Tibial nerve (tissue), 4 donors: ENCODE data around the gene ARRB1. TPM values are rescaled to one million over a fixed set of nuclear protein-coding genes. Genes with fewer than 3 reads are reported as not detected.
"Not testable (repeated sequence)": the region's sequence is repeated elsewhere in the genome, so short reads cannot be mapped to it uniquely, and the experiment has no call there.

ENCODE experiments used
- DNase-seq, 2 donors: peaks; one replicate each; pipeline ENCODE4 v3.0.0-alpha.2; 2019; ENCODE audit warnings: low spot score in 2 of 2
- H3K27ac ChIP-seq, 4 donors: fragments of 200-600 bp; sonication (generic) in 3 of 4; one replicate each; pipeline ENCODE4 v1.5.1; 2017 to 2019; ENCODE audit warnings: mild to moderate bottlenecking in 1 of 4
- H3K27me3 ChIP-seq, 2 donors: fragments of 200-600 bp; sonication (generic) in 1 of 2; one replicate each; pipeline versions ENCODE4 v1.5.1 to v1.6.0; 2017 to 2019
- H3K36me3 ChIP-seq, 3 donors: fragments of 200-600 bp; sonication (generic); one replicate each; pipeline ENCODE4 v1.5.1; 2018 to 2019
- H3K4me1 ChIP-seq, 4 donors: fragments of 200-600 bp; sonication (generic) in 3 of 4; one replicate each; pipeline ENCODE4 v1.5.1; 2017 to 2019
- H3K4me3 ChIP-seq, 4 donors: fragments of 200-600 bp; sonication (generic) in 3 of 4; one replicate each; pipeline ENCODE4 v1.5.1; 2017 to 2019; ENCODE audit warnings: mild to moderate bottlenecking in 1 of 4, moderate library complexity in 1 of 4
- H3K9me3 ChIP-seq, 4 donors: fragments of 200-600 bp; sonication (generic) in 3 of 4; one replicate each; pipeline ENCODE4 v1.5.1; 2017 to 2019
- EP300 ChIP-seq, 2 donors: sonication (generic); formaldehyde crosslinking; IDR thresholded peaks; one replicate each; pipeline ENCODE4 v1.6.1; 2017; ENCODE audit warnings: antibody characterized with exemption in 2 of 2, mild to moderate bottlenecking in 1 of 2
- POLR2A ChIP-seq, 2 donors: fragments of 450-650 bp; IDR thresholded peaks; one replicate each; pipeline ENCODE4 v1.6.1; 2017; ENCODE audit warnings: antibody characterized with exemption in 2 of 2, mild to moderate bottlenecking in 2 of 2, moderate library complexity in 2 of 2
- WGBS, 2 donors: methylation state at CpG; one replicate each; pipeline ENCODE4 v1.1.5; 2018; 5-methylcytosine and 5-hydroxymethylcytosine counted together
- total RNA-seq, 4 donors: library from RNA; depleted of rRNA; stranded (reverse); fragments of >200 nt; gene quantifications; one replicate each; pipeline ENCODE4 v1.1.0, GENCODE V29; 2016
- TF ChIP-seq, protein P1 (sequence below), 5 experiments: fragments of 200-600 bp in 3 of 5; fragments of 450-650 bp in 2 of 5; sonication (generic) in 3 of 5; IDR thresholded peaks; one replicate each; pipeline ENCODE4 v1.5.1; 2016 to 2019; ENCODE audit warnings: antibody characterized with exemption in 5 of 5, mild to moderate bottlenecking in 3 of 5, moderate library complexity in 2 of 5

ARRB1 gene
- total RNA-seq, 4 donors from 2014 or later = 38.2 to 68.1 (median 45.8) TPM

DNA sequence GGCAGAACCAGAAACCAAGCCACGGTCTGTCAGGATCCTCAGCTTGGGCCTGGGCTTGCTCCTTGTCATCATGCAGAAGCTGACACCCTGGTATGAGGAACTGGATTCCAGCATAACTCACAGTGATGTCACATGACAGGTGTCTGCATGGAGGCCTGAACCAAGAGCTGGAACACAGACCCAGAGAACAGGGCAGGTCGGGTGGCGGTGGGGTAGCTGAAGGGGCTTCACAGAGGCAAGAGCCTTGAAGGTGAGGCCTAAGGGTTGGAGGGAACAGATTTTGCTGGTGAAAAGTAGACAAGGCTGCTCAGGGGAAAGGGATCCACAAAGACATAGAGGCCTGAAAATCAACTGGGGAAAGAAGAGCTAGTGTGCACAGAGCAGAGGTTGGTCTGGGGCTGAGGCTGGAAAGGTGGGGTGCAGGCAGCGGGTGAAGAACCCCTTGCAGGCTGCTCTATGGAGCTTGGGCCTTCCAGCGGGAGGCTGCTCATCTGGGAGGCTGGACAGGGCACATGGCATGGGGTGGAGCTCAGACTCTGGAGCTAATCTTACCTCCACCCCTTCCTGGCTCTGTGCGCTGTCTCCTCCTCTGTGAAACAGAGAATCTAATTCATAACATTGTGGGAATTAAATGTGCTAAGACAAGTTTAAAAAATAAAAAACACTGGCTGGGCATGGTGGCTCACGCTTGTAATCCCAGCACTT, 29.4 kb upstream of the ARRB1 start:
- Histone ChIP-seq H3K27ac (no peak overlapping the region), H3K9me3 (no peaks in the 10 kb centered on the region), H3K4me3 (no peak overlapping the region), H3K4me1 (peaks cover 0 to 6% (median 3%) of the 10 kb centered on the region in 4 donors), H3K27me3 (no peaks in the 10 kb centered on the region), H3K36me3 (no peaks in the 10 kb centered on the region)
- DNase-seq = no peak
- WGBS, 2 donors = 71 to 72% methylated on average over 7 of the region's 7 CpGs
- TF ChIP-seq POLR2A (IDR thresholded peaks at IDR 0.05) (no peak), EP300 (IDR thresholded peaks at IDR 0.05) (no peak)
- TF ChIP-seq, protein P1, sequence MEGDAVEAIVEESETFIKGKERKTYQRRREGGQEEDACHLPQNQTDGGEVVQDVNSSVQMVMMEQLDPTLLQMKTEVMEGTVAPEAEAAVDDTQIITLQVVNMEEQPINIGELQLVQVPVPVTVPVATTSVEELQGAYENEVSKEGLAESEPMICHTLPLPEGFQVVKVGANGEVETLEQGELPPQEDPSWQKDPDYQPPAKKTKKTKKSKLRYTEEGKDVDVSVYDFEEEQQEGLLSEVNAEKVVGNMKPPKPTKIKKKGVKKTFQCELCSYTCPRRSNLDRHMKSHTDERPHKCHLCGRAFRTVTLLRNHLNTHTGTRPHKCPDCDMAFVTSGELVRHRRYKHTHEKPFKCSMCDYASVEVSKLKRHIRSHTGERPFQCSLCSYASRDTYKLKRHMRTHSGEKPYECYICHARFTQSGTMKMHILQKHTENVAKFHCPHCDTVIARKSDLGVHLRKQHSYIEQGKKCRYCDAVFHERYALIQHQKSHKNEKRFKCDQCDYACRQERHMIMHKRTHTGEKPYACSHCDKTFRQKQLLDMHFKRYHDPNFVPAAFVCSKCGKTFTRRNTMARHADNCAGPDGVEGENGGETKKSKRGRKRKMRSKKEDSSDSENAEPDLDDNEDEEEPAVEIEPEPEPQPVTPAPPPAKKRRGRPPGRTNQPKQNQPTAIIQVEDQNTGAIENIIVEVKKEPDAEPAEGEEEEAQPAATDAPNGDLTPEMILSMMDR (IDR thresholded peaks at IDR 0.05) = no peak

DNA sequence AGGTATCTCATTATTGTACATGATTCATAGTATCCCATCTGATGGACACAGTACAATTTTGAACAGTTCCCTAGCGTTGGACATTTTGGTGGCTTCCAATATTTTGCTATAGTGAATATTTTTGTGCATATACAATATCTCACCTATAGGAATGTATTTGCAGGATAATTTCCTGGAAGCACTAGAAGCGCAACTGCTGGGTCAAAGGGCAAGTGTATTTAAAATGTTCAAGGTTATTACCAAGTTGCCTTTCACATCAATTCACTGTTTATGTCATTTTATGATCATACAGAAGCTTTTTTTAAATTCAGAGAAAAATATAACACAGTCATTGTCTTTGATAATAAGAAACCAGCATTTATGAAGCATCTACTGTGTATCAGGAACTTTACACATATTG, 28.8 kb upstream of the ARRB1 start:
- H3K27ac ChIP-seq = no peak overlapping the region
- TF ChIP-seq POLR2A (IDR thresholded peaks at IDR 0.05) = no peak
- TF ChIP-seq, protein P1 (IDR thresholded peaks at IDR 0.05) = no peak
- no peak for TF ChIP-seq EP300 (IDR thresholded peaks at IDR 0.05)
- H3K4me1 ChIP-seq = peaks cover 0 to 6% (median 3%) of the 10 kb centered on the region in 4 donors
- H3K9me3 ChIP-seq = no peaks in the 10 kb centered on the region
- no peaks in the 10 kb centered on the region for H3K36me3 ChIP-seq
- no peak for DNase-seq
- H3K4me3 ChIP-seq = no peak overlapping the region
- 84 to 93% methylated on average over 2 of the region's 2 CpGs for WGBS, 2 donors
- H3K27me3 ChIP-seq = no peaks in the 10 kb centered on the region

DNA sequence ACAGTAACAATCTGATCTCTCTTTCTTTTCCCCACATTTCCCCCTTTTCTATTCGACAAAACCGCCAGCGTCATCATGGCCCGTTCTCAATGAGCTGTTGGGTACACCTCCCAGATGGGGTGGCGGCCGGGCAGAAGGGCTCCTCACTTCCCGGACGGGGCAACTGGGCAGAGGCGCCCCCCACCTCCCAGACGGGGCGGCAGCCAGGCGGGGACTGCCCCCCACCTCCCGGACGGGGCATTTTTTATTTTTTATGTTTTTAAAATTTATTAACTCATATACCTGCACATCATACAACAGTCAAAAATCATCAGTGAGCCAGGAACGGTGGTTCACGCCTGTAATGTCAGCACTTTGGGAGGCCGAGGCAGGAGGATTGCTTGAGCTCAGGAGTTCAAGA, 27.3 kb upstream of the ARRB1 start:
- H3K9me3 ChIP-seq, H3K4me1 ChIP-seq, H3K4me3 ChIP-seq, H3K36me3 ChIP-seq, H3K27me3 ChIP-seq, DNase-seq, H3K27ac ChIP-seq: not testable (repeated sequence)
- 93 to 94% methylated on average over 17 of the region's 17 CpGs for WGBS, 2 donors

DNA sequence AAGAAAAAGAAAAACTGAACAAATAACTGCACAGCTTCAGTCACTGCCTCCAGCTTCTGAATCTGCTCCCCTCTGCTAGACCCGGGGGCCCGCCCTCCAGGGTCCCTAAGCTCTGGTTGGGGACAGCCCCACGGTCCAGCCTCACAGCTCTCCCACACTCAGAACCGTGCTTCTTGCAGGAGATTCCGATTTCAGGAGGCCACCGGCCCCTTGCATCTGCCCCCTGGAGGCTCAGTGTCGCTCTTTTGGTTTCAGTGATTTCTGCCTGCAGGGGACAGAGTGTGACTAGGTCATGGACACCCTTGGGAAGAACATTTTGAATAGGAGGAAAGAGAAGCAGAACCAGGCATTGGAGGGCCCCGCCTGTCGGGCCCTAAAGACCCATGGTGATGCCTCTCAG, 24.7 kb upstream of the ARRB1 start:
- H3K4me3 ChIP-seq = no peak overlapping the region
- H3K4me1 ChIP-seq = peaks cover 0 to 17% (median 3%) of the 10 kb centered on the region in 4 donors
- no peak overlapping the region for H3K27ac ChIP-seq
- WGBS, 2 donors = 70 to 74% methylated on average over 9 of the region's 9 CpGs
- TF ChIP-seq, protein P1 (IDR thresholded peaks at IDR 0.05) = no peak
- TF ChIP-seq EP300 (IDR thresholded peaks at IDR 0.05) (no peak), POLR2A (IDR thresholded peaks at IDR 0.05) (no peak)
- DNase-seq = no peak
- H3K27me3 ChIP-seq = no peaks in the 10 kb centered on the region
- no peaks in the 10 kb centered on the region for H3K36me3 ChIP-seq
- H3K9me3 ChIP-seq = no peaks in the 10 kb centered on the region

DNA sequence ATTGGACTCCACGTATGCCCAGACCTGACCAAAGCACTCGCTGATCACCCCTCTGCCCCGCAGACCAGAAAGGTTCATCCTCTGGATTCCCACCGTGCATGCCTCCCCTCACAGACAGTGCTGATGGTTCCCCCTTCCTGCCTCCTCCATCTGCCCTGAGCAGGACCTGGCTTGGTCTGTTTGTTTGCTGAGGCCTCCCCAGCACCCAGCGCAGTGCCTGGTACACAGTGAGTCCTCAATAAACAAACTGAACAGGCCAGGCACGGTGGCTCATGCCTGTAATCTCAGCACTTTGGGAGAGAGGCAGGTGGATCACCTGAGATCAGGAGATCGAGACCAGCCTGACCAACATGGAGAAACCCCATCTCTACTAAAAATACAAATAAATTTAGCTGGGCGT, 24.2 kb upstream of the ARRB1 start:
- Histone ChIP-seq H3K36me3 (no peaks in the 10 kb centered on the region), H3K27me3 (no peaks in the 10 kb centered on the region), H3K9me3 (no peaks in the 10 kb centered on the region), H3K27ac (no peak overlapping the region), H3K4me1 (peaks cover 0 to 17% (median 0%) of the 10 kb centered on the region in 4 donors), H3K4me3 (no peak overlapping the region)
- TF ChIP-seq EP300 (IDR thresholded peaks at IDR 0.05) (no peak), POLR2A (IDR thresholded peaks at IDR 0.05) (no peak)
- TF ChIP-seq, protein P1 (IDR thresholded peaks at IDR 0.05) = no peak
- WGBS, 2 donors = 88 to 91% methylated on average over 8 of the region's 8 CpGs
- no peak for DNase-seq
